VCaP (cell line): ENCODE results near the gene PGGHG.

ENCODE experiments used
- H3K27ac ChIP-seq: fragments of 450-650 bp; 2 replicates; pipeline ENCODE4 v1.5.1; 2017
- CTCF ChIP-seq: fragments of 450-650 bp; conservative IDR thresholded peaks from 2 replicates; pipeline ENCODE4 v1.5.1; 2017; ENCODE audit warnings: mild to moderate bottlenecking, moderate library complexity

Gene PGGHG

GRCh38 chr11:270451-271318, 18.2 kb upstream of the PGGHG start:
- no peak overlapping the region for H3K27ac ChIP-seq
- no peak for TF ChIP-seq CTCF

- H3K27ac ChIP-seq = no peak overlapping the region
- TF ChIP-seq CTCF = no peak
These were observed 17.6 kb upstream of the PGGHG start for GRCh38 chr11:271319-271715.

- no peak overlapping the region for H3K27ac ChIP-seq
- no peak for TF ChIP-seq CTCF
These were observed 16.6 kb upstream of the PGGHG start for GRCh38 chr11:272195-272930.

- TF ChIP-seq CTCF = no peak
- no peak overlapping the region for H3K27ac ChIP-seq
These were observed 16.1 kb upstream of the PGGHG start for GRCh38 chr11:272931-273198.

- no peak for TF ChIP-seq CTCF
- H3K27ac ChIP-seq = no peak overlapping the region
These were observed 12.7 kb upstream of the PGGHG start for GRCh38 chr11:276219-276618.

- H3K27ac ChIP-seq = no peak within 1 kb of the TSS
- TF ChIP-seq CTCF = no peak
These were observed 10.7 kb upstream of the PGGHG start, which contains the start of gene NLRP6 for GRCh38 chr11:278001-278951. NLRP6 (plus strand) TSS chr11:278407; CDS start chr11:278570, 163 bp downstream.
